ENCODE measurements around the gene EBLN2.
"Not testable (repeated sequence)": the region's sequence is repeated elsewhere in the genome, so short reads cannot be mapped to it uniquely, and the experiment has no call there.

Gene EBLN2

DNA sequence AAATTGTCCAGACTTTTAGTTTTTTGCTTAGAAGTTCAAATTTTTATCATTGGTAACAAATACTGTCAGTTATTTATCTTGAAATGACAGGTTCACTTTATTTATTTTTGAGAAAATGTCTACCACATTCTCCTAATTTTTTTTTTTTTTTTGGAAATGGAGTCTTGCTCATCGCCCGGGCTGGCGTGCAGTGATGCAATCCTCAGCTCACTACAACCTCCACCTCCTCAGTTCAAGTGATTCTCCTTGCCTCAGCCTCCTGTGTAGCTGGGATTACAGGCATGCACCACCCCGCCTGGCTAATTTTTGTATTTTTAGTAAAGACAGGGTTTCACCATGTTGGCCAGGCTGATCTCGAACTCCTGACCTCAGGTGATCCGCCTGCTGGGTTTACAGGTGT lies 16.1 kb upstream of the EBLN2 start:
- Mint-ChIP-seq H3K9me3 (no peaks in the 10 kb centered on the region), H3K27me3 (ENCODE audit: low read depth) (no peaks in the 10 kb centered on the region), H3K4me1 (ENCODE audit: low read depth) (peaks cover 16% of the 10 kb centered on the region), H3K4me3 (no peak overlapping the region), H3K36me3 (ENCODE audit: low read depth) (peaks cover 8% of the 10 kb centered on the region), H3K27ac (no peak overlapping the region)

DNA sequence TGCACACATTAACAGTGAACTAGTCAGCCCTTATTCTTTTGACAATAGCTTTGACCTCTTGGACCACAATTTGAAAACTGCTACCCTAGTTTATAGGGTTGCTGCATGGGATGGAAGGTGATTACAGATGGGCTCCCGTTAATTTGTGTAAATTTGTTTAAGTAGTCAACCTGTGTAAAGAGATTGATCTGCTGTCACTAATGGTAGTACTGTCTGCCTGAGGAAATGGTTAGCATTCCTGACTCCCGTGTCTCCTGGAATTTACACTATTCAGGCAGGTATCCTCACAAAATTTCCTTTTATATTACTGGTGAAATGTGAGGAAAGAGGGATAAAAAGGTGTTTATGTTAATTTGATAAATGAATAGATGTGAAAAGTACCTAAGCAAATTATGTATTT lies 15.3 kb upstream of the EBLN2 start:
- no peaks in the 10 kb centered on the region for H3K9me3 Mint-ChIP-seq
- no peak overlapping the region for H3K27ac Mint-ChIP-seq
- H3K36me3 Mint-ChIP-seq (ENCODE audit: low read depth): peaks cover 6% of the 10 kb centered on the region
- peaks cover 16% of the 10 kb centered on the region for H3K4me1 Mint-ChIP-seq (ENCODE audit: low read depth)
- no peaks in the 10 kb centered on the region for H3K27me3 Mint-ChIP-seq (ENCODE audit: low read depth)
- no peak overlapping the region for H3K4me3 Mint-ChIP-seq

DNA sequence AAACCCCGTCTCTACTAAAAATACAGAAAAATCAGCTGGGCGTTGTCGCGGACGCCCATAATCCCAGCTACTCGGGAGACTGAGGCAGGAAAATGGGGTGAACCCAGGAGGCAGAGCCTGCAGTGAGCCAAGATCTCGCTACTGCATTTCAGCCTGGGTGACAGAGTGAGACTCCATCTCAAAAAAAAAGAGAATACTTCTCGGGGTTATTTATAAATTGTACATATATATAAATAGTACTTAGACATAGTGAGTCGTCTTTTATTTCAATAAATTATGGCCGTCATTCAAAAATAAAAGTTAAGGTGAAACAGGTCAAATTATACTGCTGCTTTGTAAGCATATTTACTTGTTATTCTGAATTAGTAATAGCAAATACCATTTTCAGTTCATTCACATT lies 12.1 kb upstream of the EBLN2 start:
- Mint-ChIP-seq H3K9me3 (no peaks in the 10 kb centered on the region), H3K4me3 (no peak overlapping the region), H3K4me1 (ENCODE audit: low read depth) (peaks cover 7% of the 10 kb centered on the region), H3K27ac (no peak overlapping the region), H3K27me3 (ENCODE audit: low read depth) (no peaks in the 10 kb centered on the region), H3K36me3 (ENCODE audit: low read depth) (peaks cover 5% of the 10 kb centered on the region)

DNA sequence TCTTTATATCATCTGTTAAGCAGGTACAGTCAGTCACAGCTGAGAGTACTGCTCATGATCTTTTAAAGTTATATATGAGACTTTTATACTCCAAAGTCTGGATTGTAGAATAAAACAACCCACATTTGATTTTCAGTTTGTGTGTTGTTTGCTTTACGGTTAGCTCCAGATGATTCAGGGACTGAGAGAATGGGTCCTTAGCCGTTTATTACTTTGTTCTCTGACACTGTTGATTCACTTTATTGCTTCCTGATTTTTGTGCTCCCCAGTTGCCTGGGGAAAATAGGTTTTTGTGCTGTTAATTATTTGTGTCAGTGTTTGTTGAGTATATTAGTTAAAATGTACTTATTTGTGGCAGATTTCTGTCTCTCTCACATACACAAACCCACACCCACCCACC lies 8.6 kb upstream of the EBLN2 start:
- Mint-ChIP-seq H3K4me3 (no peak overlapping the region), H3K4me1 (ENCODE audit: low read depth) (peaks cover 8% of the 10 kb centered on the region), H3K27ac (no peak overlapping the region), H3K9me3 (no peaks in the 10 kb centered on the region), H3K36me3 (ENCODE audit: low read depth) (peaks cover 4% of the 10 kb centered on the region), H3K27me3 (ENCODE audit: low read depth) (no peaks in the 10 kb centered on the region)

DNA sequence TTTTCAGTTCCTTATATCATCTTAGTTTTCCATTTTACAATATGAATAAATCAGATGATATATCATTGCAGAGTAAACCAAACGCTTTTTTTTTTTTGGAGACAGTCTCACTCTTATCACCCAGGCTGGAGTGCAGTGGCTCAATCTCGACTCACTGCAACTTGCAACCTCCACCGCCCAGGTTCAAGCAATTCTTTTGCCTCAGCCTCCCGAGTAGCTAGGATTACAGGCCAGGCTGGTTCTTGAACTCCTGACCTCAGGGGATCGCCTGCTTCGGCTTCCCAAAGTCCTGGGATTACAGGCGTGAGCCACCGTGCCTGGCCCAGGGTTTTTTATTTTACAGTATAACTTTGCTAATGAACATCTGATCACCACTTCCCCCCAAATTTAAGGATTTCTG lies 5.9 kb upstream of the EBLN2 start:
- peaks cover 13% of the 10 kb centered on the region for H3K4me1 Mint-ChIP-seq (ENCODE audit: low read depth)
- no peak overlapping the region for H3K4me3 Mint-ChIP-seq
- H3K9me3 Mint-ChIP-seq: no peaks in the 10 kb centered on the region
- H3K27me3 Mint-ChIP-seq (ENCODE audit: low read depth): no peaks in the 10 kb centered on the region
- peaks cover 5% of the 10 kb centered on the region for H3K36me3 Mint-ChIP-seq (ENCODE audit: low read depth)
- H3K27ac Mint-ChIP-seq: no peak overlapping the region

DNA sequence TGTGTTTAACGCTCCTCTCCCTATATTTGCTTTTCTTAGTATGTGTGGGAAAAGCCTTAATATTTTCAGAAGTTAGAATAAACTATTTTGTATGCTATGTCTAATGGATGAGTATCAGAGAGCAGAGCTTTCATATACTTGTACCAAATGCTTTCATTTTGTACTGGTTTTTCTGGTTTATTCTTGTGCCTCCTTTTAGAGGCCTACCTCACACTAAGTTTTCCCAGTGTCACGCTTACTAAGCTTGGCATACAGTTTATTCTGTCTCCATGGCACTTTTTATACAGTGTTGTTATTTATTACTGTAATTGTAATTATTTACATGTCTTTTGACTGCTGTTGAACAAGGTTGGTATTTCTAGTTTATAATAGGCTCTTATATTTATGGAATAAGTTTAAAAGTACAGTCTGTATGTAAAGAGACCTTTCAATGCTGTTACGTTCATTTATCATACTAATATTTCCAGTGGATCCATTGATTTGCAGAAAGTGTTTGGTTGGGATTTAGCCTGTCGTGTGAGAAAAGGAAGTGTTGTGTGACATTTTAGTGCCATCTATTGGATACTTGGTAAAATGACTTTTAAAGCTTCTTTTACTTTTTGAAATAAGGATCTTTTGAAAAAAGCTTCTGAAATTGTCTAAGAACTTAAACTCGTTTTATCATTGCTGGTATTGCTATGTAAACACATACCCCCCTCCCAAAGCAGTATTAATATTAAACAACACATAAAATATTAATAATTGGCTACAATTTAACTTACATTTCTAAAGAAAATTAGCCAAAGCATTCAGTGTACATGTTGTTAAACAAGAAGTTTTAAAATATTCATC lies 5.2 kb upstream of the EBLN2 start:
- Mint-ChIP-seq H3K36me3 (ENCODE audit: low read depth) (peaks cover 5% of the 10 kb centered on the region), H3K27ac (no peak overlapping the region), H3K4me1 (ENCODE audit: low read depth) (peaks cover 13% of the 10 kb centered on the region), H3K27me3 (ENCODE audit: low read depth) (no peaks in the 10 kb centered on the region), H3K9me3 (no peaks in the 10 kb centered on the region), H3K4me3 (no peak overlapping the region)

DNA sequence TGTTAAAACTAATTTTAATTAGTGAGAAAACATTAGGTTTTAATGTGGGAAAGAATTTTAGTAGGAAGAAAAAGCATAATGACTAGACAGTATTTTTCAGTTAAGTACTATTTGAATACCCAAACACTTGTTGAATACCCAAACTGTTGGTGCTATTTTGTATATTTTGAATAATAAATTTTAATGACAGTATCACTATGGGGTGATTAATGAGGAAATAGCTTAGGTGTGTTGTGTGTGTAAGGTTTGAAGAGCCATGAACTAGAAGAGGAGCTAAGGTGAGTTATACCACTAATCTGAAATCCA lies 4.7 kb upstream of the EBLN2 start:
- Mint-ChIP-seq H3K27ac (no peak overlapping the region), H3K9me3 (no peaks in the 10 kb centered on the region), H3K36me3 (ENCODE audit: low read depth) (peaks cover 7% of the 10 kb centered on the region)

DNA sequence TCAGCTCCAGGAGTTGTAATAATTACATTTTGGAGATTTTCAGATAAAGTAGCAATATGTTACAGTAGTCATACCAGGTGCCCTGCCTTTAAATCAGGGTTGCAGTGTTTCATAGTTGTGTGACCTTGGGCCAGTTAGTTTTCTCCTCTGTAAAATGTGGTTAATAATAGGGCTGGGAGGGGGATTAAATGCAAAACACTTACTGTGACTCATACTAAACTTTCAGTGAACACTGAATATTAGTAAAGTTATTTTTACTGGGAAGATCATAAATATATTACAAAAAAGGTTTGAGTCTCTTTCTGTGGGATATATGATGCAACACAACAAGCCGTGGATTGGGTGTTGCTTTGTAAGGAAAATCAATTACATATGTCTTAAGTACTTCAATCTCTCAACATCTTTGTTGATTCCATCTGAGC lies 1.1 kb upstream of the EBLN2 start:
- no peak overlapping the region for H3K4me3 Mint-ChIP-seq
- H3K4me1 Mint-ChIP-seq (ENCODE audit: low read depth): peaks cover 12% of the 10 kb centered on the region
- H3K27me3 Mint-ChIP-seq (ENCODE audit: low read depth): no peaks in the 10 kb centered on the region
- peaks cover 28% of the 10 kb centered on the region for H3K36me3 Mint-ChIP-seq (ENCODE audit: low read depth)
- H3K9me3 Mint-ChIP-seq: no peaks in the 10 kb centered on the region
- H3K27ac Mint-ChIP-seq: no peak overlapping the region

More for the DNA sequence above, 4.7 kb upstream of the EBLN2 start:
- Mint-ChIP-seq H3K4me3 (no peak overlapping the region), H3K27me3 (ENCODE audit: low read depth) (no peaks in the 10 kb centered on the region), H3K4me1 (ENCODE audit: low read depth) (peaks cover 13% of the 10 kb centered on the region)

DNA sequence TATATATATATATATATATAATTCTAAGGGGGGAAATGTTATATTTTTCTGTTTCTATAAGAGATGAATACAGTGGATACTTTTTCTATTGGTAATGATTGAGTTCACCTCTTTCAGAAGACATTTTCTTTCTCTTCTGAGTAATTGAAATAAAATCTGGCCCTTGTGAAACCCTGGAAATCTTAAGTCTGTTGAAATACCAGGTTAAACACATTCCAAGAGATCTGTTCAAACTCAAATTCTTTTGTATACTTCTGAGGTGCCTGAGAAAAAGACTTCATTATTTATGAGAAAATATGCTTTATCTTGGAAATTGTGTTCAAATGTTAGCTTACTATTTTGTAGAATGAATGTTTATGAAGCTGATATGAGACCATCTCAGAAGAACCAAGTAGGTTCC lies 4.8 kb downstream of the EBLN2 start:
- not testable (repeated sequence) for H3K4me1 Mint-ChIP-seq (ENCODE audit: low read depth); H3K9me3 Mint-ChIP-seq; H3K27ac Mint-ChIP-seq; H3K4me3 Mint-ChIP-seq; H3K27me3 Mint-ChIP-seq (ENCODE audit: low read depth)
- peaks cover 31% of the 10 kb centered on the region for H3K36me3 Mint-ChIP-seq (ENCODE audit: low read depth)

DNA sequence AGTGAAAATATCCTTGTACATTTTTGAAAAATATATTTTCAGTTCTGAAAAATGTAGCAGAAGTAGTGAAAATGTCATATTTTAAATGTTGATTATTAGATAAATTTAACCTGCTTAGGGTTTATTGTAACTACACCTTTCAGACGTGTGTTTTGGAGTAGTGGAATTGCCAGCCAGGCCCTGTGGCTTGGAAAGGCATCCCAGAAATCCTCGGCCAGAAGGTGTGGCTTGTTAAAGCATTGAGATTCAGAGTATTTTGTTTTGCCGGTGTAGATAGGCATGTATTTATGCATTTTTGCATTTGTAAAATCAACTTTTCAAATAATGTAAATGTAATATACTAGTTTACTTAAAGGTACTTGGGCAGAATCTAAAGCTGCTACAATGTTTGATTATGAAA lies 7.0 kb downstream of the EBLN2 start:
- Mint-ChIP-seq H3K27me3 (ENCODE audit: low read depth) (no peaks in the 10 kb centered on the region), H3K4me1 (ENCODE audit: low read depth) (peaks cover 19% of the 10 kb centered on the region), H3K4me3 (no peak overlapping the region), H3K27ac (no peak overlapping the region), H3K9me3 (no peaks in the 10 kb centered on the region), H3K36me3 (ENCODE audit: low read depth) (peaks cover 21% of the 10 kb centered on the region)

DNA sequence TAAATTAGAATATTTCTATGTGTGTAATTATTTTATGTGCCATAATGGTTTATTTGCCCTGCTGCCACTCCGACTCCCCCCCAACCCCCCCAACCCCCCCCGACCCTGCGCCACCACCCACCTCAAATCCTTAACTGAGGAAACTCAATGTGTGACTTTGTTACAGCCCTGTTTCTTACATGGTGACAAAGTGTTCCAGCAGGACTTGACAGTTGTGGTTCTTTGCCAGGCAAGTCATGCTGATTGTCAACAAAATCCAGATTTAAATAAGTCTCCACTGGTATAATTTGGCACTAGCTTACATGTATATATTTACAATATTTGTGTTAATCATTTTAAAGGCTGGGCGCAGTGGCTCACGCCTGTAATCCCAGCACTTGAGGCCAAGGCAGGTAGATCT lies 7.7 kb downstream of the EBLN2 start:
- Mint-ChIP-seq H3K27me3 (ENCODE audit: low read depth) (no peaks in the 10 kb centered on the region), H3K9me3 (no peaks in the 10 kb centered on the region), H3K4me1 (ENCODE audit: low read depth) (peaks cover 19% of the 10 kb centered on the region), H3K36me3 (ENCODE audit: low read depth) (peaks cover 19% of the 10 kb centered on the region), H3K4me3 (no peak overlapping the region), H3K27ac (no peak overlapping the region)

DNA sequence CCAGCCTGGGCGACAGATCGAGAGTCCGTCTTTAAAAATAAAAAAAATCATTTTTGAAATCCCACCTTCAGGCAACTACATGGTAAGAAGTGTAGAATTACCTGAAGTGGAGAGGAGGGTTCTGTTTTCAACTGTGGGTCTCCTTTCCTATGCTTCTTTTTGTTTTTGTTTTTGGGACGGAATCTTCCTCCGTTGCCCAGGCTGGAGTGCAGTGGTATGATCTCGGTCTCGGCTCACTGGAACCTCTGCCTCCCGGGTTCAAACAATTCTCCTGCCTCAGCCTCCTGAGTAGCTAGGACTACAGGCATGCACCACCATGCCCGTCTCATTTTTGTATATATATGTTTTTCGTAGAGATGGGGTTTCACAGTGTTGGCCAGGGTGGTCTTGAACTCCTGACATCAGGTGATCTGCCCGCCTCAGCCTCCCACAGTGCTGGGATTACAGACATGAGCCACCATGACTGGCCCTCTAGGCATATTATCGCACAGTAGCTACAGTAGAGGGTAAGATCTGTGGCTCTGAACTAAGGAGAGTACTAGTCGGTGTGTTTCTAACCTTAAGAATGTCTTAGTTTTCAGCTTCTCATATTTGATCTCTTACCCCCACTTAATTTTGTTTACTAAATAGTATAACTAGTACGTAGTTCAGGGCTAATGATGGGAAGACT lies 8.5 kb downstream of the EBLN2 start:
- no peaks in the 10 kb centered on the region for H3K9me3 Mint-ChIP-seq
- H3K36me3 Mint-ChIP-seq (ENCODE audit: low read depth): peaks cover 12% of the 10 kb centered on the region
- H3K4me1 Mint-ChIP-seq (ENCODE audit: low read depth): peaks cover 19% of the 10 kb centered on the region
- no peaks in the 10 kb centered on the region for H3K27me3 Mint-ChIP-seq (ENCODE audit: low read depth)
- no peak overlapping the region for H3K27ac Mint-ChIP-seq
- H3K4me3 Mint-ChIP-seq: no peak overlapping the region

DNA sequence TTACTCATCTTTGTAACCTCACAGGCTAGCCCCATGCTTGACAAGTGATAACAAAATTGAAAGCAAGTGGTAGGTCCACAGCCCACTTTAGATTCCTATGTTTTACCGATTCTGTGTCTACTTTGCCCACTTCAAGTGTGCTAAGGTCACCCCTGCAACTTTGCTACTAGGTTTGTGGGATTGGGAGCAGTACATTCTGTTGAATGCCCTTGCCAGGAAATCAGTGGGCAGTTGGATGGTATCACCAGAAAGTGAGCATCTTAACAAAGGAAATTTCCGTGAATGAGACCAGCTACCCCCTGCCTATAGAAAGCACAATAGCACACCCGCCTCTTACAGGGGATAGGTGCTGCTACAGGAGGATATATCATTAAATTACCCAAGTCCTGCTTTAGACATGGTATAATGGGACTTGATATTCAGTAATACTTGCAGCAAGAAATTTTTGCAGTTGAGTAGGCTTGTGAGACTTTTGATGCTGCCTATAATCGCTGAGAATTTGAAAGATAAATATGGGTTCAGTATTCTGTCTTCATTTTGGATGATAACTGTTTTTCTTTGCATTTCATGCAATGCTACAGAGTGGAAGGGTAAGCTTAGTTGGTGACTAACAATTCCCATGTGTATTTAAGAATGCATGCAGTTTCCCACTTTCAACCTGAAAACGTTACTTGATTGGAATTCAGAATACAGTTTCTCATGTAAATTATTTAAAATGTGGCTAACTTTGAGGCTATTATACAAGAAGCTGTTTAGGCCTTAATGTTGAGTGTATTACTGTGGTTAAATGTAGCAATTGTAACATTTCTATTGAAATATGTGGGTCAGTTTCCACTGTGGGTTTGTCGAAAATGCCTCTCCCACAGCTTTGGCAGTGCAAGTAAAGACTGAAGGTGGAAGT lies 9.5 kb downstream of the EBLN2 start:
- no peaks in the 10 kb centered on the region for H3K9me3 Mint-ChIP-seq
- peaks cover 19% of the 10 kb centered on the region for H3K4me1 Mint-ChIP-seq (ENCODE audit: low read depth)
- H3K27me3 Mint-ChIP-seq (ENCODE audit: low read depth): no peaks in the 10 kb centered on the region
- H3K27ac Mint-ChIP-seq: no peak overlapping the region
- H3K4me3 Mint-ChIP-seq: no peak overlapping the region
- peaks cover 4% of the 10 kb centered on the region for H3K36me3 Mint-ChIP-seq (ENCODE audit: low read depth)

DNA sequence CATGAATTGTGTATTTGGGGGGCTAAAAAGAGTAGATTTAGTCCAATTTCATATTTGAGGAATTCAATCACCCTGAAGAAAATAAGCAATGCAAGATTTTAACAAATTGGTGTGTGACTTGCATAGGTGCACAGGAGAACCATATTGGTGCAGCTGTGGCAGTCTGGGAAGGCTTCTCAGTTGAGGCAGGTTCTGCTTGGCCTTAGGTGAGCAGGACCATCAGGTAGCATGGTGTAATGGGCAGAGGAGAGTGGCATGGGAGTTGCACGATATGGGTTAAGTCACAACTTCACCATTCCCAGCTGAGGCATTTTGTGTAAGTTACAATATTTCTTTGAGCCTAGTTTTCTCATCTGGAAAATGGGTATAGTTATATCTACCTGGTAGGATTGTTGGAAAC lies 10.5 kb downstream of the EBLN2 start:
- H3K4me3 Mint-ChIP-seq: no peak overlapping the region
- no peaks in the 10 kb centered on the region for H3K36me3 Mint-ChIP-seq (ENCODE audit: low read depth)
- no peaks in the 10 kb centered on the region for H3K9me3 Mint-ChIP-seq
- H3K4me1 Mint-ChIP-seq (ENCODE audit: low read depth): peaks cover 19% of the 10 kb centered on the region
- H3K27ac Mint-ChIP-seq: peak overlapping the region; percentile 45
- H3K27me3 Mint-ChIP-seq (ENCODE audit: low read depth): no peaks in the 10 kb centered on the region

DNA sequence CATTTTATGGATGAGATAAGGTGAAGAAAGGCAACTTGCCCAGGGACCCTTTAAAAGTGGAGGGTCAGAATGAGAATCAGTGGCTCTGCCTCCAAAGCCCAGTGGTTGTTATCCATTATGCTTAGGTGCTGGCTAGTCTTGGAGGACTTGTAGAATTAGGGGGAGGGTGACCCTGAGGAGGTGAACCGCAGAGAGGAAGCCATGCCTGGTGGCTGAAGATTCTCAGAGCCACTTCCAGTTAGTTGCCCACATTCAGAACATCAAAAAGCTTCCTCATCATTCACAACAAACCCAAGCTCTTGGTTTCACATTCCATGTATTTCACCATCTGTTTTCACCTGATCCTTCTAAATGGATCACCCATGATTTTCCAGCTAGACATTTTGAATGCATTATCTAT lies 11.2 kb downstream of the EBLN2 start:
- H3K27ac Mint-ChIP-seq: no peak overlapping the region
- H3K27me3 Mint-ChIP-seq (ENCODE audit: low read depth): no peaks in the 10 kb centered on the region
- peaks cover 19% of the 10 kb centered on the region for H3K4me1 Mint-ChIP-seq (ENCODE audit: low read depth)
- H3K4me3 Mint-ChIP-seq: no peak overlapping the region
- H3K9me3 Mint-ChIP-seq: no peaks in the 10 kb centered on the region
- no peaks in the 10 kb centered on the region for H3K36me3 Mint-ChIP-seq (ENCODE audit: low read depth)
